Ishikawa (cell line): Measurements from ENCODE around the gene HEXIM2.

ENCODE experiments used
- CEBPB ChIP-seq: IDR thresholded peaks from 2 replicates; pipeline ENCODE4 v1.6.1; 2012
- EP300 ChIP-seq: IDR thresholded peaks from 2 replicates; pipeline ENCODE4 v1.6.1; 2012; ENCODE audit warnings: borderline replicate concordance
- MAX ChIP-seq: IDR thresholded peaks from 2 replicates; pipeline ENCODE4 v1.6.1; 2012
- NFIC ChIP-seq: IDR thresholded peaks from 2 replicates; pipeline ENCODE4 v1.6.1; 2012
- REST ChIP-seq: IDR thresholded peaks from 2 replicates; pipeline ENCODE4 v1.6.1; 2012; ENCODE audit warnings: low read depth, mild to moderate bottlenecking
- TAF1 ChIP-seq: IDR thresholded peaks from 2 replicates; pipeline ENCODE4 v1.6.1; 2012; ENCODE audit warnings: low read depth, mild to moderate bottlenecking

GRCh38 chr17:45172232-45172540, 10.5 kb downstream of the HEXIM2 start:
- TF ChIP-seq EP300 (no peak), REST (no peak), TAF1 (no peak), MAX (no peak), NFIC (no peak), CEBPB (no peak)
